GM23338 (cell line): ENCODE measurements around the gene MLPH. TPM values are rescaled to one million over a fixed set of nuclear protein-coding genes. Genes with fewer than 3 reads are reported as not detected.

ENCODE experiments used
- ATAC-seq: fragments of 200-7000 bp; cut with Tn5 transposase; 3 replicates; pipeline ENCODE4 v1.9.1; 2020
- DNase-seq: peaks from one replicate; pipeline ENCODE4 v3.0.0-alpha.2; 2015; ENCODE audit warnings: low spot score
- H2AFZ ChIP-seq: fragments of 200-600 bp; sonication (generic); 2 replicates; pipeline ENCODE4 v1.8.0; 2016; ENCODE audit warnings: antibody characterized with exemption, mild to moderate bottlenecking, moderate library complexity
- H3F3A ChIP-seq: fragments of 200-600 bp; sonication (generic); replicated peaks from 2 replicates; pipeline ENCODE4 v1.8.0; 2017; ENCODE audit warnings: antibody characterized with exemption, mixed run types, low read depth
- H3K27ac ChIP-seq: fragments of 200-600 bp; sonication (generic); 2 replicates; pipeline ENCODE4 v1.6.1; 2016; ENCODE audit warnings: low read depth
- H3K27me3 ChIP-seq: fragments of 200-600 bp; sonication (generic); 2 replicates; pipeline ENCODE4 v1.8.0; 2016; ENCODE audit warnings: mild to moderate bottlenecking, mixed run types, moderate library complexity; ENCODE audit not compliant: insufficient read depth
- H3K36me3 ChIP-seq: fragments of 200-600 bp; sonication (generic); 2 replicates; pipeline ENCODE4 v1.8.0; 2016; ENCODE audit warnings: mild to moderate bottlenecking; ENCODE audit not compliant: insufficient read depth
- H3K4me1 ChIP-seq: fragments of 200-600 bp; sonication (generic); 2 replicates; pipeline ENCODE4 v1.8.0; 2016; ENCODE audit warnings: mild to moderate bottlenecking, moderate library complexity; ENCODE audit not compliant: insufficient read depth
- H3K4me2 ChIP-seq: fragments of 200-600 bp; sonication (generic); 2 replicates; pipeline ENCODE4 v1.7.1; 2017; ENCODE audit warnings: mixed run types
- H3K4me3 ChIP-seq: fragments of 200-600 bp; sonication (generic); 2 replicates; pipeline ENCODE4 v1.6.1; 2016; ENCODE audit warnings: mixed run types
- H3K79me2 ChIP-seq: fragments of 200-600 bp; sonication (generic); replicated peaks from 2 replicates; pipeline ENCODE4 v1.8.0; 2017; ENCODE audit warnings: mild to moderate bottlenecking; ENCODE audit not compliant: insufficient read depth
- H3K9me2 ChIP-seq: fragments of 200-600 bp; sonication (generic); 2 replicates; pipeline ENCODE4 v1.8.0; 2017; ENCODE audit not compliant: insufficient read depth
- H4K20me1 ChIP-seq: fragments of 200-600 bp; sonication (generic); replicated peaks from 2 replicates; pipeline ENCODE4 v1.8.0; 2017; ENCODE audit warnings: mild to moderate bottlenecking; ENCODE audit not compliant: insufficient read depth
- H3K27ac Mint-ChIP-seq: 2 replicates; pipeline ENCODE4 v1.8.0; 2020; ENCODE audit warnings: inconsistent platforms, mild to moderate bottlenecking, moderate library complexity, mixed read lengths
- H3K27me3 Mint-ChIP-seq: 3 replicates; pipeline ENCODE4 v1.8.0; 2022; ENCODE audit warnings: low read depth, mild to moderate bottlenecking, moderate library complexity, mixed read lengths, inconsistent platforms; ENCODE audit not compliant: insufficient read depth, poor library complexity
- H3K36me3 Mint-ChIP-seq: 3 replicates; pipeline ENCODE4 v1.8.0; 2021; ENCODE audit warnings: low read depth, mild to moderate bottlenecking, inconsistent platforms, moderate library complexity, mixed read lengths
- H3K4me1 Mint-ChIP-seq: 3 replicates; pipeline ENCODE4 v1.8.0; 2020; ENCODE audit warnings: mild to moderate bottlenecking, inconsistent platforms, mixed read lengths
- H3K4me3 Mint-ChIP-seq: 3 replicates; pipeline ENCODE4 v1.8.0; 2021; ENCODE audit warnings: moderate library complexity, mild to moderate bottlenecking, inconsistent platforms, mixed read lengths
- H3K9me3 Mint-ChIP-seq: 3 replicates; pipeline ENCODE4 v1.8.0; 2020; ENCODE audit warnings: moderate library complexity, mild to moderate bottlenecking, inconsistent platforms, mixed read lengths
- EZH2 ChIP-seq: fragments of 200-600 bp; sonication (generic); IDR thresholded peaks from one replicate; pipeline ENCODE4 v1.8.0; 2017; ENCODE audit warnings: antibody characterized with exemption, mild to moderate bottlenecking, low read depth; ENCODE audit not compliant: unreplicated experiment
- JUNB ChIP-seq: IDR thresholded peaks from one replicate; pipeline ENCODE4 v1.6.1; 2016; ENCODE audit warnings: antibody characterized with exemption; ENCODE audit not compliant: unreplicated experiment
- NANOG ChIP-seq: IDR thresholded peaks from 2 replicates; pipeline ENCODE4 v1.6.1; 2016; ENCODE audit warnings: antibody characterized with exemption, borderline replicate concordance
- REST ChIP-seq: IDR thresholded peaks from one replicate; pipeline ENCODE4 v1.6.1; 2018; ENCODE audit warnings: antibody characterized with exemption; ENCODE audit not compliant: unreplicated experiment
- STAT1 ChIP-seq: IDR thresholded peaks from one replicate; pipeline ENCODE4 v1.6.1; 2016; ENCODE audit warnings: antibody characterized with exemption; ENCODE audit not compliant: unreplicated experiment
- ZNF114 ChIP-seq: fragments of 250-450 bp; sonication (Bioruptor Pico); IDR thresholded peaks from 2 replicates; pipeline ENCODE4 v1.5.0; 2020; ENCODE audit warnings: mild to moderate bottlenecking, moderate library complexity
- ZNF462 ChIP-seq: fragments of 250-450 bp; sonication (Bioruptor Pico); IDR thresholded peaks from 2 replicates; pipeline ENCODE4 v1.5.0; 2020; ENCODE audit warnings: mild to moderate bottlenecking, moderate library complexity
- polyA plus RNA-seq: library from polyadenylated mRNA; unstranded; fragments of >200 nt; fragmentation: Nextera tagmentation; extraction: Ambion mirVana; gene quantifications from 2 replicates; pipeline ENCODE4 v1.2.1, GENCODE V29; 2016
- total RNA-seq: library from RNA; depleted of rRNA; stranded (reverse); fragments of >200 nt; shearing (Covaris generic); gene quantifications from 2 replicates; pipeline ENCODE4 v1.2.3, GENCODE V29; 2014

Gene MLPH
- total and polyA plus RNA-seq, 2 experiments from 2014 or later: 13.6 to 16.5 TPM

- no peak overlapping the region for H2AFZ ChIP-seq
- no peak overlapping the region for H3K27ac ChIP-seq
- Mint-ChIP-seq H3K4me1 (peaks cover 25% of the 10 kb centered on the region), H3K27ac (no peak overlapping the region), H3K9me3 (peaks cover 8% of the 10 kb centered on the region), H3K27me3 (peaks cover 3% of the 10 kb centered on the region), H3K36me3 (peaks cover 29% of the 10 kb centered on the region), H3K4me3 (no peak overlapping the region; the same call in 2 of the 3 replicates)
- no peaks in the 10 kb centered on the region for H3F3A ChIP-seq
- no peaks in the 10 kb centered on the region for H4K20me1 ChIP-seq
- ATAC-seq: peak; percentile 89
- no peaks in the 10 kb centered on the region for H3K27me3 ChIP-seq
- H3K4me1 ChIP-seq: peaks cover 2% of the 10 kb centered on the region
- DNase-seq: peak; percentile 51
- no peak for TF ChIP-seq JUNB
- TF ChIP-seq EZH2: no peak
- TF ChIP-seq ZNF462 (CRISPR knock-in tag): no peak
- no peak for TF ChIP-seq NANOG
- no peak for TF ChIP-seq REST
- no peak for TF ChIP-seq STAT1
- no peak for TF ChIP-seq ZNF114 (CRISPR knock-in tag)
- H3K4me3 ChIP-seq: no peak overlapping the region
- H3K36me3 ChIP-seq: peaks cover 3% of the 10 kb centered on the region; the same call in 1 of the 2 replicates
- no peaks in the 10 kb centered on the region for H3K9me2 ChIP-seq
- no peaks in the 10 kb centered on the region for H3K79me2 ChIP-seq
- H3K4me2 ChIP-seq: no peak overlapping the region
Measured at GRCh38 chr2:237497009-237497837, 10.2 kb downstream of the MLPH start.
